Measurements from ENCODE around the gene COPRS. TPM values are rescaled to one million over a fixed set of nuclear protein-coding genes. Genes with fewer than 3 reads are reported as not detected.

COPRS gene
- total and polyA plus RNA-seq, 2 of the 8 experiments (the other 6 are each of a cell fraction or from before 2014, with no cell fraction given), result 40.9 to 49.3 TPM

DNA sequence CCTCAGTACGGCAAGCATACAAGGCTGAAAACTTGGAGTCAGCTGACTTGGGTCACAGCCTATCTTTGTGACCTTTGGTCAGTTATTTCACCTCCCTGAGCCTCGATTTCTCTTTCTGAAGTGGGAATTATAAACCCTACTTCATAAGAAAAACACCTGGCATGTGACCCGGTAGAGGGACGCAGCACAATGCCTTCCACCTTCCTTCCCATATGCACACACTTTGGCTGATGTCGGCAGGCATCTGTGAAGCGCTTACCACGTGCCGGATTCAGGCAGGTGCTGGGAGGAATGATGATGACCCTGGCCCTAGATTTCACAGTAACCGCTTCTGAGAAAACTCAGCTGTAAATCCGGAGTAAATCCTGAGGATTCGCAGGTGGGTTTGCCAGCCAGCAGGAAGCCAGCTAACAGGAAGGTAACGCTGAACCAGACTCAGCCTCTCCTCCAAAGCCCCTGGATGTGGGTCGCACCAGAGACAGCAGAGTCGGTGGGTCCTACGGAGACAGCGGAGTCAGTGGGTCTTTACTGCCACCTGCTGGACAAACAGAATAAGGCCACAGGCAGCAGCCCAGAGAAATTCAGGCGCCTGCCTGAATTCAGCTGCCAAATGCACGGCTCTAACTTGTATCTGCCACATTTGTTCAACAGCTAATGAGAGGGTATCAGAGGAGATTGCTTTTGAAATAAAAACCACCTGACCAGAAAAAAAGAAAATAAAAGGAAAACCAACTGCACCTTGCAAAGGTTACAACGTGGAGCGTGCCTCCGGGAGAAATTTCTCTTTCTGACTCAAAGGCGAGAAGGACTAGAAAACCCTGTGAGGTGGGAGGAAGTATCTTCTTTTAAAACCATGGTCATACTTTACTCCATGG is 16.6 kb downstream of the COPRS start (continued):
- TF ChIP-seq JUND (IDR thresholded peaks at IDR 0.05; ENCODE audit: low read length) (no peak), ASH2L (IDR thresholded peaks at IDR 0.05; ENCODE audit: low read length) (no peak), TEAD4 (IDR thresholded peaks at IDR 0.05; ENCODE audit: low read depth, low read length) (no peak), RBBP5 (IDR thresholded peaks at IDR 0.05; ENCODE audit: borderline replicate concordance, low read depth, low read length) (no peak), SP2 (IDR thresholded peaks at IDR 0.05; ENCODE audit: low read length) (no peak), ZNF274 (IDR thresholded peaks at IDR 0.05; ENCODE audit: borderline replicate concordance, extremely low read depth, low read length) (no peak)
- TF ChIP-seq, protein P1, sequence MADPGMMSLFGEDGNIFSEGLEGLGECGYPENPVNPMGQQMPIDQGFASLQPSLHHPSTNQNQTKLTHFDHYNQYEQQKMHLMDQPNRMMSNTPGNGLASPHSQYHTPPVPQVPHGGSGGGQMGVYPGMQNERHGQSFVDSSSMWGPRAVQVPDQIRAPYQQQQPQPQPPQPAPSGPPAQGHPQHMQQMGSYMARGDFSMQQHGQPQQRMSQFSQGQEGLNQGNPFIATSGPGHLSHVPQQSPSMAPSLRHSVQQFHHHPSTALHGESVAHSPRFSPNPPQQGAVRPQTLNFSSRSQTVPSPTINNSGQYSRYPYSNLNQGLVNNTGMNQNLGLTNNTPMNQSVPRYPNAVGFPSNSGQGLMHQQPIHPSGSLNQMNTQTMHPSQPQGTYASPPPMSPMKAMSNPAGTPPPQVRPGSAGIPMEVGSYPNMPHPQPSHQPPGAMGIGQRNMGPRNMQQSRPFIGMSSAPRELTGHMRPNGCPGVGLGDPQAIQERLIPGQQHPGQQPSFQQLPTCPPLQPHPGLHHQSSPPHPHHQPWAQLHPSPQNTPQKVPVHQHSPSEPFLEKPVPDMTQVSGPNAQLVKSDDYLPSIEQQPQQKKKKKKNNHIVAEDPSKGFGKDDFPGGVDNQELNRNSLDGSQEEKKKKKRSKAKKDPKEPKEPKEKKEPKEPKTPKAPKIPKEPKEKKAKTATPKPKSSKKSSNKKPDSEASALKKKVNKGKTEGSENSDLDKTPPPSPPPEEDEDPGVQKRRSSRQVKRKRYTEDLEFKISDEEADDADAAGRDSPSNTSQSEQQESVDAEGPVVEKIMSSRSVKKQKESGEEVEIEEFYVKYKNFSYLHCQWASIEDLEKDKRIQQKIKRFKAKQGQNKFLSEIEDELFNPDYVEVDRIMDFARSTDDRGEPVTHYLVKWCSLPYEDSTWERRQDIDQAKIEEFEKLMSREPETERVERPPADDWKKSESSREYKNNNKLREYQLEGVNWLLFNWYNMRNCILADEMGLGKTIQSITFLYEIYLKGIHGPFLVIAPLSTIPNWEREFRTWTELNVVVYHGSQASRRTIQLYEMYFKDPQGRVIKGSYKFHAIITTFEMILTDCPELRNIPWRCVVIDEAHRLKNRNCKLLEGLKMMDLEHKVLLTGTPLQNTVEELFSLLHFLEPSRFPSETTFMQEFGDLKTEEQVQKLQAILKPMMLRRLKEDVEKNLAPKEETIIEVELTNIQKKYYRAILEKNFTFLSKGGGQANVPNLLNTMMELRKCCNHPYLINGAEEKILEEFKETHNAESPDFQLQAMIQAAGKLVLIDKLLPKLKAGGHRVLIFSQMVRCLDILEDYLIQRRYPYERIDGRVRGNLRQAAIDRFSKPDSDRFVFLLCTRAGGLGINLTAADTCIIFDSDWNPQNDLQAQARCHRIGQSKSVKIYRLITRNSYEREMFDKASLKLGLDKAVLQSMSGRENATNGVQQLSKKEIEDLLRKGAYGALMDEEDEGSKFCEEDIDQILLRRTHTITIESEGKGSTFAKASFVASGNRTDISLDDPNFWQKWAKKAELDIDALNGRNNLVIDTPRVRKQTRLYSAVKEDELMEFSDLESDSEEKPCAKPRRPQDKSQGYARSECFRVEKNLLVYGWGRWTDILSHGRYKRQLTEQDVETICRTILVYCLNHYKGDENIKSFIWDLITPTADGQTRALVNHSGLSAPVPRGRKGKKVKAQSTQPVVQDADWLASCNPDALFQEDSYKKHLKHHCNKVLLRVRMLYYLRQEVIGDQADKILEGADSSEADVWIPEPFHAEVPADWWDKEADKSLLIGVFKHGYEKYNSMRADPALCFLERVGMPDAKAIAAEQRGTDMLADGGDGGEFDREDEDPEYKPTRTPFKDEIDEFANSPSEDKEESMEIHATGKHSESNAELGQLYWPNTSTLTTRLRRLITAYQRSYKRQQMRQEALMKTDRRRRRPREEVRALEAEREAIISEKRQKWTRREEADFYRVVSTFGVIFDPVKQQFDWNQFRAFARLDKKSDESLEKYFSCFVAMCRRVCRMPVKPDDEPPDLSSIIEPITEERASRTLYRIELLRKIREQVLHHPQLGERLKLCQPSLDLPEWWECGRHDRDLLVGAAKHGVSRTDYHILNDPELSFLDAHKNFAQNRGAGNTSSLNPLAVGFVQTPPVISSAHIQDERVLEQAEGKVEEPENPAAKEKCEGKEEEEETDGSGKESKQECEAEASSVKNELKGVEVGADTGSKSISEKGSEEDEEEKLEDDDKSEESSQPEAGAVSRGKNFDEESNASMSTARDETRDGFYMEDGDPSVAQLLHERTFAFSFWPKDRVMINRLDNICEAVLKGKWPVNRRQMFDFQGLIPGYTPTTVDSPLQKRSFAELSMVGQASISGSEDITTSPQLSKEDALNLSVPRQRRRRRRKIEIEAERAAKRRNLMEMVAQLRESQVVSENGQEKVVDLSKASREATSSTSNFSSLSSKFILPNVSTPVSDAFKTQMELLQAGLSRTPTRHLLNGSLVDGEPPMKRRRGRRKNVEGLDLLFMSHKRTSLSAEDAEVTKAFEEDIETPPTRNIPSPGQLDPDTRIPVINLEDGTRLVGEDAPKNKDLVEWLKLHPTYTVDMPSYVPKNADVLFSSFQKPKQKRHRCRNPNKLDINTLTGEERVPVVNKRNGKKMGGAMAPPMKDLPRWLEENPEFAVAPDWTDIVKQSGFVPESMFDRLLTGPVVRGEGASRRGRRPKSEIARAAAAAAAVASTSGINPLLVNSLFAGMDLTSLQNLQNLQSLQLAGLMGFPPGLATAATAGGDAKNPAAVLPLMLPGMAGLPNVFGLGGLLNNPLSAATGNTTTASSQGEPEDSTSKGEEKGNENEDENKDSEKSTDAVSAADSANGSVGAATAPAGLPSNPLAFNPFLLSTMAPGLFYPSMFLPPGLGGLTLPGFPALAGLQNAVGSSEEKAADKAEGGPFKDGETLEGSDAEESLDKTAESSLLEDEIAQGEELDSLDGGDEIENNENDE (IDR thresholded peaks at IDR 0.05; ENCODE audit: insufficient replicate concordance, low read length), result no peak
- TF ChIP-seq, protein P2, sequence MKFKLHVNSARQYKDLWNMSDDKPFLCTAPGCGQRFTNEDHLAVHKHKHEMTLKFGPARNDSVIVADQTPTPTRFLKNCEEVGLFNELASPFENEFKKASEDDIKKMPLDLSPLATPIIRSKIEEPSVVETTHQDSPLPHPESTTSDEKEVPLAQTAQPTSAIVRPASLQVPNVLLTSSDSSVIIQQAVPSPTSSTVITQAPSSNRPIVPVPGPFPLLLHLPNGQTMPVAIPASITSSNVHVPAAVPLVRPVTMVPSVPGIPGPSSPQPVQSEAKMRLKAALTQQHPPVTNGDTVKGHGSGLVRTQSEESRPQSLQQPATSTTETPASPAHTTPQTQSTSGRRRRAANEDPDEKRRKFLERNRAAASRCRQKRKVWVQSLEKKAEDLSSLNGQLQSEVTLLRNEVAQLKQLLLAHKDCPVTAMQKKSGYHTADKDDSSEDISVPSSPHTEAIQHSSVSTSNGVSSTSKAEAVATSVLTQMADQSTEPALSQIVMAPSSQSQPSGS (IDR thresholded peaks at IDR 0.05; ENCODE audit: low read length), result no peak
